H1 (cell line): ENCODE measurements around the gene GDPD4. TPM values are rescaled to one million over a fixed set of nuclear protein-coding genes. Genes with fewer than 3 reads are reported as not detected.

Experiments
- CTCF ChIA-PET: fragments of 300-600 bp; sonication (Branson Sonifier 250); formaldehyde crosslinking; loops from one replicate; lab custom pipeline; 2021; ENCODE audit not compliant: partially characterized antibody; lab: Charles Lee
- POLR2A ChIA-PET: fragments of 300-600 bp; sonication (Branson Sonifier 250); formaldehyde crosslinking; loops from one replicate; lab custom pipeline; 2021; ENCODE audit warnings: inconsistent platforms; ENCODE audit not compliant: partially characterized antibody; lab: Charles Lee
- DNase-seq, 2 experiments: peaks; one replicate each; pipeline versions ENCODE4 v3.0.0 to v3.0.0-alpha.2; 2010 to 2022; ENCODE audit warnings: low spot score in 2 of 2, low read depth in 1 of 2, mixed read lengths in 1 of 2
- FAIRE-seq: peaks from 2 replicates; lab custom pipeline; 2011; peaks lifted over from hg19 to GRCh38; lab: Jason Lieb, UNC
- H2AFZ ChIP-seq: 2 replicates; pipeline ENCODE4 v1.8.1; 2012; ENCODE audit warnings: low read length, inconsistent platforms
- H2AK5ac ChIP-seq: 2 replicates; pipeline ENCODE4 v1.6.1; 2013; ENCODE audit warnings: low read depth, low read length
- H2BK120ac ChIP-seq: replicated peaks from 2 replicates; pipeline ENCODE3; 2013; ENCODE audit warnings: low read depth, low read length, inconsistent platforms
- H2BK12ac ChIP-seq: 2 replicates; pipeline ENCODE4 v1.6.1; 2013; ENCODE audit warnings: low read depth, low read length
- H2BK15ac ChIP-seq: 2 replicates; pipeline ENCODE4 v1.6.1; 2013; ENCODE audit warnings: low read length
- H2BK20ac ChIP-seq: 2 replicates; pipeline ENCODE4 v1.6.1; 2013; ENCODE audit warnings: low read length
- H2BK5ac ChIP-seq: 2 replicates; pipeline ENCODE4 v1.6.1; 2013; ENCODE audit warnings: low read depth, low read length
- H3K14ac ChIP-seq: 2 replicates; pipeline ENCODE4 v1.6.1; 2013; ENCODE audit warnings: inconsistent platforms; ENCODE audit not compliant: insufficient read length
- H3K18ac ChIP-seq: 2 replicates; pipeline ENCODE4 v1.6.1; 2013; ENCODE audit warnings: low read length; ENCODE audit errors: extremely low read depth
- H3K23ac ChIP-seq: 2 replicates; pipeline ENCODE4 v1.6.1; 2013; ENCODE audit warnings: inconsistent platforms; ENCODE audit not compliant: insufficient read length
- H3K23me2 ChIP-seq: 2 replicates; pipeline ENCODE4 v1.6.1; 2013; ENCODE audit warnings: low read depth, low read length
- H3K27ac ChIP-seq: 2 replicates; pipeline ENCODE4 v1.6.1; 2011; ENCODE audit warnings: low read depth, low read length, inconsistent platforms
- H3K27me3 ChIP-seq, 4 experiments: replicated peaks in 1 of 4; 1 replicate in 1 of 4; 2 replicates in 3 of 4; pipeline versions ENCODE4 v1.6.1 to v1.8.1; 2011 to 2013; ENCODE audit warnings: low read length in 3 of 4, mild to moderate bottlenecking in 3 of 4, inconsistent platforms in 2 of 4, mixed read lengths in 2 of 4, moderate library complexity in 1 of 4; ENCODE audit not compliant: control insufficient read depth in 3 of 4, insufficient read depth in 3 of 4; ENCODE audit errors: extremely low read depth in 1 of 4
- H3K36me3 ChIP-seq, 4 experiments: 2 replicates each; pipeline versions ENCODE4 v1.6.1 to v1.8.1; 2011 to 2013; ENCODE audit warnings: mild to moderate bottlenecking in 4 of 4, low read length in 3 of 4, moderate library complexity in 2 of 4, control low read depth in 1 of 4, inconsistent platforms in 1 of 4; ENCODE audit not compliant: insufficient read depth in 4 of 4, control insufficient read depth in 2 of 4
- H3K4ac ChIP-seq: replicated peaks from 2 replicates; pipeline ENCODE3; 2013; ENCODE audit warnings: low read length, low read depth, mixed read lengths, inconsistent platforms; ENCODE audit not compliant: insufficient read length
- H3K4me1 ChIP-seq, 4 experiments: replicated peaks in 1 of 4; 1 replicate in 1 of 4; 2 replicates in 3 of 4; pipeline versions ENCODE4 v1.6.1 to v1.8.1; 2011 to 2013; ENCODE audit warnings: low read length in 3 of 4, inconsistent platforms in 2 of 4, mixed read lengths in 1 of 4; ENCODE audit not compliant: insufficient read depth in 4 of 4, control insufficient read depth in 3 of 4
- H3K4me2 ChIP-seq, 2 experiments: 2 replicates each; pipeline versions ENCODE4 v1.6.1 to v1.8.1; 2011 to 2013; ENCODE audit warnings: low read depth in 2 of 2, low read length in 2 of 2, control low read depth in 1 of 2, inconsistent platforms in 1 of 2, mild to moderate bottlenecking in 1 of 2; ENCODE audit not compliant: insufficient read depth in 1 of 2
- H3K4me3 ChIP-seq, 4 experiments: fragments of 200-600, 300-600 bp in 1 of 4; sonication (generic), shearing (Covaris generic), sonication (Bioruptor Twin) in 1 of 4; 2 replicates each; pipeline versions ENCODE4 v1.5.1 to v1.8.1; 2011 to 2016; ENCODE audit warnings: low read length in 4 of 4, low read depth in 3 of 4, control low read depth in 2 of 4, inconsistent platforms in 2 of 4, mild to moderate bottlenecking in 2 of 4, mixed read lengths in 1 of 4, moderate library complexity in 1 of 4; ENCODE audit not compliant: insufficient read depth in 2 of 4; ENCODE audit errors: extremely low read depth in 1 of 4
- H3K56ac ChIP-seq: replicated peaks from 2 replicates; pipeline ENCODE3; 2013; ENCODE audit warnings: low read depth, mild to moderate bottlenecking, mixed read lengths, low read length, inconsistent platforms; ENCODE audit not compliant: insufficient read length
- H3K79me1 ChIP-seq: 2 replicates; pipeline ENCODE4 v1.6.1; 2013; ENCODE audit warnings: low read depth, low read length, control low read depth
- H3K79me2 ChIP-seq, 2 experiments: 2 replicates each; pipeline versions ENCODE4 v1.6.1 to v1.8.1; 2012 to 2013; ENCODE audit warnings: low read length in 2 of 2, mild to moderate bottlenecking in 2 of 2, inconsistent platforms in 1 of 2; ENCODE audit not compliant: insufficient read depth in 2 of 2, control insufficient read depth in 1 of 2
- H3K9ac ChIP-seq, 4 experiments: replicated peaks in 1 of 4; 1 replicate in 1 of 4; 2 replicates in 3 of 4; pipeline versions ENCODE4 v1.6.1 to v1.8.1; 2011 to 2013; ENCODE audit warnings: low read depth in 3 of 4, low read length in 3 of 4, control low read depth in 2 of 4, mild to moderate bottlenecking in 2 of 4, moderate library complexity in 2 of 4, inconsistent platforms in 1 of 4; ENCODE audit errors: extremely low read depth in 1 of 4
- H3K9me3 ChIP-seq, 2 experiments: 2 replicates each; pipeline versions ENCODE4 v1.6.1 to v1.8.1; 2012 to 2013; ENCODE audit warnings: mild to moderate bottlenecking in 2 of 2, moderate library complexity in 2 of 2, control low read depth in 1 of 2, inconsistent platforms in 1 of 2, low read depth in 1 of 2, low read length in 1 of 2, mixed read lengths in 1 of 2; ENCODE audit not compliant: insufficient read depth in 2 of 2
- H4K20me1 ChIP-seq, 2 experiments: replicated peaks in 1 of 2; 2 replicates each; pipeline versions ENCODE3 to v1.8.1; 2011 to 2013; ENCODE audit warnings: inconsistent platforms in 2 of 2, low read length in 2 of 2, mild to moderate bottlenecking in 1 of 2; ENCODE audit not compliant: insufficient read depth in 2 of 2, control insufficient read depth in 1 of 2
- H4K5ac ChIP-seq: 2 replicates; pipeline ENCODE4 v1.6.1; 2013; ENCODE audit warnings: low read length, low read depth, mixed read lengths, inconsistent platforms; ENCODE audit not compliant: insufficient read length
- H4K8ac ChIP-seq: 2 replicates; pipeline ENCODE4 v1.8.0; 2013; ENCODE audit warnings: mild to moderate bottlenecking, moderate library complexity, low read length, inconsistent platforms; ENCODE audit not compliant: insufficient read depth; ENCODE audit errors: extremely low read depth
- H4K91ac ChIP-seq: replicated peaks from 2 replicates; pipeline ENCODE3; 2013; ENCODE audit warnings: low read length, mixed read lengths, inconsistent platforms; ENCODE audit not compliant: insufficient read length
- BCL11A ChIP-seq, 2 experiments: IDR thresholded peaks; one replicate each; pipeline ENCODE4 v1.6.1; 2011; ENCODE audit warnings: low read depth in 2 of 2, low read length in 2 of 2, mild to moderate bottlenecking in 2 of 2
- CREB1 ChIP-seq: IDR thresholded peaks from 2 replicates; pipeline ENCODE4 v1.6.1; 2012; ENCODE audit warnings: inconsistent platforms
- GABPA ChIP-seq: IDR thresholded peaks from 2 replicates; pipeline ENCODE4 v1.6.1; 2011; ENCODE audit warnings: mild to moderate bottlenecking, low read length, moderate library complexity, borderline replicate concordance; ENCODE audit not compliant: insufficient read depth
- GTF2F1 ChIP-seq: IDR thresholded peaks from 2 replicates; pipeline ENCODE4 v1.6.1; 2012; ENCODE audit warnings: low read depth, low read length, improper control_type of control experiment, borderline replicate concordance
- HDAC2 ChIP-seq, 2 experiments: fragments of 300-600 bp in 1 of 2; sonication (generic) in 1 of 2; IDR thresholded peaks; 2 replicates each; pipeline ENCODE4 v1.6.1; 2011 to 2012; ENCODE audit warnings: low read depth in 2 of 2, low read length in 2 of 2, mild to moderate bottlenecking in 2 of 2, moderate library complexity in 2 of 2, borderline replicate concordance in 1 of 2, inconsistent platforms in 1 of 2
- RXRA ChIP-seq: IDR thresholded peaks from 2 replicates; pipeline ENCODE4 v1.6.1; 2011; ENCODE audit warnings: low read depth, mild to moderate bottlenecking, low read length, moderate library complexity; ENCODE audit not compliant: insufficient read depth
- SAP30 ChIP-seq: fragments of 300-600 bp; sonication (generic); IDR thresholded peaks from 2 replicates; pipeline ENCODE4 v1.7.1; 2012; ENCODE audit warnings: low read length, moderate library complexity, mild to moderate bottlenecking, inconsistent platforms; ENCODE audit not compliant: insufficient read depth, insufficient replicate concordance
- SUZ12 ChIP-seq: fragments of 200-600 bp; sonication (generic); IDR thresholded peaks from 2 replicates; pipeline ENCODE4 v1.6.1; 2012; ENCODE audit warnings: mild to moderate bottlenecking, inconsistent platforms, low read length, moderate library complexity, mixed read lengths
- ZNF274 ChIP-seq: IDR thresholded peaks from 2 replicates; pipeline ENCODE4 v1.7.0; 2012; ENCODE audit warnings: low read length, borderline replicate concordance; ENCODE audit errors: extremely low read depth
- WGBS, 2 experiments: shearing (Covaris generic) in 1 of 2; methylation state at CpG; one replicate each; pipeline versions ENCODE4 v1.1.6 to v1.1.7; 2013 to 2015; ENCODE audit warnings: low lambda C conversion rate in 2 of 2, mixed read lengths in 2 of 2, inconsistent platforms in 1 of 2, low coverage in 1 of 2, missing lambda C conversion rate in 1 of 2; ENCODE audit not compliant: insufficient replicate concordance in 2 of 2, insufficient coverage in 1 of 2, insufficient read length in 1 of 2; ENCODE audit errors: extremely low coverage in 1 of 2, missing lambda C conversion rate in 1 of 2; 5-methylcytosine and 5-hydroxymethylcytosine counted together
- polyA plus RNA-seq, 7 experiments: library from polyadenylated mRNA; depleted of rRNA in 3 of 7; stranded (reverse) in 5 of 7; unstranded in 2 of 7; fragments of >200 nt in 5 of 7; fragments of 200-250 nt in 2 of 7; gene quantifications; 1 replicate in 5 of 7; 2 replicates in 1 of 7; 4 replicates in 1 of 7; pipeline versions ENCODE4 v1.2.1 to v1.2.3, GENCODE V29; 2011 to 2013; ENCODE audit warnings: missing spikeins in 2 of 7, mixed read lengths in 2 of 7
- total RNA-seq: library from RNA; stranded (reverse); fragmentation: NEBNext Ultra II Directional; extraction: Animal tissue kit (Norgen Biotek cat#: 25700); gene quantifications from 2 replicates; pipeline ENCODE4 v1.2.1, GENCODE V29; 2021

GDPD4 gene
- total and polyA plus RNA-seq, 2 of the 8 experiments (the other 6 are each of a cell fraction or from before 2014, with no cell fraction given), result not detected

DNA sequence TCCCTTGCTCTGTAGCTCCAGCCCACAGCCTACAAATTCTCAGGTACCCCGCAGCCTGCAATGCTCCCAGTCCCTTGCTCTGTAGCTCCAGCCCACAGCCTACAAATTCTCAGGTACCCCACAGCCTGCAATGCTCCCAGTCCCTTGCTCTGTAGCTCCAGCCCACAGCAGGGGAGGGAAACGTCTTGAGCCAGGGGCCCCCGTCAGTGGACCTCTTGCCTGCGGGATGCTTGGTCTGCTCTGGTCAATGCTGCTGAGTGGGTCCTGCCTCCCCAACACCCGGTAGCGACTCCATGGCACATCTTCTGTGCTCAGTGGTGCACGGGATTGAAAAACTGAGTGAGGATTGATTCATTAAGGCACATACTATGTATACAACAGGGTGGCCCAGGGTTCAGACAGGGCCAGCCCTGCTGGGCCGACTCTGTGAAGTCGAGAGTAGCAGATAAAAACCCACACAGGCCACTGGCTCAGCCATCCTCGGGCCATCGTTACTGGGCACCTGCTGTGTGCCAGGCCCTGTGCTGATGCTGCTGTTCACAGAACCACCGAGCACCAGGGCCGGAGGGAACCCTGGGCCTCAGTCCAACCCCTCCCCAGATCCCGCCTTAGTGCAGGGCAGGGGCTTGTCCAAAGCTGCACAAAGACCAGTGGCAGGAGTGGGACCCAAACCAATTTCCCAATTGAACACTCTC lies 103.7 kb downstream of the GDPD4 start:
- H3K9me3 ChIP-seq, result no peaks in the 10 kb centered on the region
- no peak for TF ChIP-seq SUZ12
- no peak for TF ChIP-seq GTF2F1
- no peak for TF ChIP-seq GABPA
- TF ChIP-seq RXRA, result no peak
- TF ChIP-seq CREB1, result no peak
- TF ChIP-seq ZNF274, result no peak
- no peak for TF ChIP-seq BCL11A (IDR thresholded peaks at IDR 0.05; ENCODE audit: low read depth in 2 of 2, low read length in 2 of 2)
- TF ChIP-seq HDAC2 (IDR thresholded peaks at IDR 0.05; ENCODE audit: borderline replicate concordance in 1 of 2, low read depth in 2 of 2, low read length in 2 of 2), result no peak
- no peak for TF ChIP-seq SAP30
- TF ChIP-seq, all 59 proteins: peak for 0
- no peak overlapping the region for H2BK12ac ChIP-seq
- no peak overlapping the region for H4K91ac ChIP-seq
- peaks cover 0 to 5% of the 10 kb centered on the region in 2 experiments for H4K20me1 ChIP-seq
- peak overlapping the region; percentile 31; the same call in 1 of the 2 replicates for H4K8ac ChIP-seq
- no peak overlapping the region for H3K4ac ChIP-seq
- no peak overlapping the region for H2AK5ac ChIP-seq
- no peak overlapping the region for H2BK120ac ChIP-seq
- no peak overlapping the region for H2BK5ac ChIP-seq
- H3K79me1 ChIP-seq, result no peaks in the 10 kb centered on the region
- WGBS, 2 experiments, result 92% methylated on average over 14 of the region's 14 CpGs; no CpG with 5 or more reads in 1 of the 2 experiments
- H4K5ac ChIP-seq, result no peak overlapping the region
- H3K18ac ChIP-seq, result no peak overlapping the region
- H3K4me3 ChIP-seq, result no peak overlapping the region
- no peak overlapping the region for H3K27ac ChIP-seq
- H3K79me2 ChIP-seq, result no peaks in the 10 kb centered on the region
- no peak overlapping the region for H2AFZ ChIP-seq
- H2BK20ac ChIP-seq, result peak overlapping the region; percentile 6; the same call in 1 of the 2 replicates
- FAIRE-seq (no peak), DNase-seq (no peak)
- no peak overlapping the region for H2BK15ac ChIP-seq
- H3K36me3 ChIP-seq, result no peaks in the 10 kb centered on the region; a peak in 1 of 8 replicates
- POLR2A ChIA-PET, result interaction anchor here (0.6 to 0.8 kb wide), 2 partner anchors 274 to 358 kb away, joined by 3 to 4 read pairs; no protein-coding TSS in a partner anchor
- H3K14ac ChIP-seq, result no peak overlapping the region
- H3K4me2 ChIP-seq, result no peak overlapping the region
- no peak overlapping the region for H3K56ac ChIP-seq
- H3K23me2 ChIP-seq, result peaks cover 7% of the 10 kb centered on the region; the same call in 1 of the 2 replicates
- H3K23ac ChIP-seq, result no peak overlapping the region
- H3K27me3 ChIP-seq, result no peaks in the 10 kb centered on the region
- H3K9ac ChIP-seq, result no peak overlapping the region
- CTCF ChIA-PET, result interaction anchor here (0.7 to 6.2 kb wide), 29 partner anchors 10 to 481 kb away, joined by 3 to 45 read pairs (median 4); partner anchors contain the start of gene MYO7A
- no peaks in the 10 kb centered on the region; a peak in 1 of 7 replicates for H3K4me1 ChIP-seq
